ENCODE data around the gene CA14.
"Not testable (repeated sequence)": the region's sequence is repeated elsewhere in the genome, so short reads cannot be mapped to it uniquely, and the experiment has no call there.

DNA sequence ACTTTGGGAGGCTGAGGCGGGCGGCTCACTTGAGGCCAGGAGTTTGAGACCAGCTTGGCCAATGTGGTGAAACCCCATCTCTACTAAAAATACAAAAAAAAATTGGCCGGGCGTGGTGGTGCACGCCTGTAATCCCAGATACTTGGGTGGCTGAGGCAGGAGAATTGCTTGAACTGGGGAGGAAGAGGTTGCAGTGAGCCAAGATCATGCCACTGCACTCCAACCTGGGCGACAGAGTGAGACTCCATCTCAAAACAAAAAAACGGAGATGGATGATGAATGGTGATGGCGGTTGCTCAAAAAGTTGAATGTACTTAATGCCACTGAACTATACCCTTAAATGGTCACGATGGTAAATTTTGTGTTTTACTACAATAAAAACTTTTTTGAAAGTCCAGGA, 51.0 kb downstream of the CA14 start:
- TF ChIP-seq, protein P1, sequence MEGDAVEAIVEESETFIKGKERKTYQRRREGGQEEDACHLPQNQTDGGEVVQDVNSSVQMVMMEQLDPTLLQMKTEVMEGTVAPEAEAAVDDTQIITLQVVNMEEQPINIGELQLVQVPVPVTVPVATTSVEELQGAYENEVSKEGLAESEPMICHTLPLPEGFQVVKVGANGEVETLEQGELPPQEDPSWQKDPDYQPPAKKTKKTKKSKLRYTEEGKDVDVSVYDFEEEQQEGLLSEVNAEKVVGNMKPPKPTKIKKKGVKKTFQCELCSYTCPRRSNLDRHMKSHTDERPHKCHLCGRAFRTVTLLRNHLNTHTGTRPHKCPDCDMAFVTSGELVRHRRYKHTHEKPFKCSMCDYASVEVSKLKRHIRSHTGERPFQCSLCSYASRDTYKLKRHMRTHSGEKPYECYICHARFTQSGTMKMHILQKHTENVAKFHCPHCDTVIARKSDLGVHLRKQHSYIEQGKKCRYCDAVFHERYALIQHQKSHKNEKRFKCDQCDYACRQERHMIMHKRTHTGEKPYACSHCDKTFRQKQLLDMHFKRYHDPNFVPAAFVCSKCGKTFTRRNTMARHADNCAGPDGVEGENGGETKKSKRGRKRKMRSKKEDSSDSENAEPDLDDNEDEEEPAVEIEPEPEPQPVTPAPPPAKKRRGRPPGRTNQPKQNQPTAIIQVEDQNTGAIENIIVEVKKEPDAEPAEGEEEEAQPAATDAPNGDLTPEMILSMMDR (IDR thresholded peaks at IDR 0.05; ENCODE audit: low read length) = not testable (repeated sequence)
- not testable (repeated sequence) for TF ChIP-seq EZH2 (optimal IDR thresholded peaks at IDR 0.05; ENCODE audit: low read depth, low read length); EZH2phosphoT487 (IDR thresholded peaks at IDR 0.05; ENCODE audit: low read length)
